Parathyroid adenoma (tissue), 2 donors: ENCODE results near the gene ZCCHC7.

ENCODE experiments used
- H2AFZ ChIP-seq: fragments of 300-600 bp; sonication (generic); one replicate; pipeline ENCODE4 v1.7.0; 2017; ENCODE audit warnings: antibody characterized with exemption, mild to moderate bottlenecking
- H3K27ac ChIP-seq: fragments of 300-600 bp; sonication (generic); one replicate; pipeline ENCODE4 v1.7.0; 2017
- H3K27me3 ChIP-seq: fragments of 300-600 bp; sonication (generic); one replicate; pipeline ENCODE4 v1.7.0; 2017; ENCODE audit warnings: low read length; ENCODE audit not compliant: control insufficient read depth, insufficient read depth
- H3K36me3 ChIP-seq: fragments of 300-600 bp; sonication (generic); one replicate; pipeline ENCODE4 v1.7.0; 2017; ENCODE audit warnings: low read length; ENCODE audit not compliant: control insufficient read depth, insufficient read depth
- H3K4me1 ChIP-seq: fragments of 300-600 bp; sonication (generic); one replicate; pipeline ENCODE4 v1.7.0; 2017; ENCODE audit warnings: control low read depth
- H3K4me2 ChIP-seq: fragments of 300-600 bp; sonication (generic); one replicate; pipeline ENCODE4 v1.7.0; 2017; ENCODE audit warnings: low read length
- H3K4me3 ChIP-seq: fragments of 300-600 bp; sonication (generic); one replicate; pipeline ENCODE4 v1.7.0; 2017; ENCODE audit warnings: low read depth, low read length
- H3K79me2 ChIP-seq: fragments of 300-600 bp; sonication (generic); one replicate; pipeline ENCODE4 v1.7.0; 2017; ENCODE audit warnings: control low read depth
- H3K9ac ChIP-seq: fragments of 300-600 bp; sonication (generic); one replicate; pipeline ENCODE4 v1.7.0; 2017; ENCODE audit warnings: mild to moderate bottlenecking
- H3K9me3 ChIP-seq: fragments of 300-600 bp; sonication (generic); one replicate; pipeline ENCODE4 v1.7.0; 2017; ENCODE audit warnings: low read length; ENCODE audit not compliant: control insufficient read depth
- CTCF ChIP-seq: fragments of 300-600 bp; sonication (generic); IDR thresholded peaks from one replicate; pipeline ENCODE4 v1.7.0; 2017; ENCODE audit warnings: antibody characterized with exemption, mild to moderate bottlenecking
- donor health status: primary hyperparathyroidism.

The ZCCHC7 gene

GRCh38 chr9:37309136-37309535 is 188.8 kb downstream of the ZCCHC7 start:
- no peak overlapping the region for H3K27ac ChIP-seq
- H3K36me3 ChIP-seq = no peaks in the 10 kb centered on the region
- H3K4me1 ChIP-seq = no peaks in the 10 kb centered on the region

GRCh38 chr9:37311938-37312708 is 191.7 kb downstream of the ZCCHC7 start:
- Histone ChIP-seq H3K79me2 (no peaks in the 10 kb centered on the region), H2AFZ (no peak overlapping the region), H3K4me1 (no peaks in the 10 kb centered on the region), H3K36me3 (no peaks in the 10 kb centered on the region), H3K27ac (no peak overlapping the region), H3K4me3 (no peak overlapping the region), H3K27me3 (no peaks in the 10 kb centered on the region), H3K9me3 (no peaks in the 10 kb centered on the region), H3K9ac (no peak overlapping the region), H3K4me2 (no peak overlapping the region)
- TF ChIP-seq CTCF = no peak

More at GRCh38 chr9:37309136-37309535, 188.8 kb downstream of the ZCCHC7 start:
- H3K9ac ChIP-seq = no peak overlapping the region
- no peak overlapping the region for H3K4me3 ChIP-seq
- no peaks in the 10 kb centered on the region for H3K27me3 ChIP-seq
- no peaks in the 10 kb centered on the region for H3K9me3 ChIP-seq
- no peak overlapping the region for H3K4me2 ChIP-seq
- no peaks in the 10 kb centered on the region for H3K79me2 ChIP-seq
- H2AFZ ChIP-seq = no peak overlapping the region
- no peak for TF ChIP-seq CTCF

- Histone ChIP-seq H3K9ac (no peak overlapping the region), H3K79me2 (no peaks in the 10 kb centered on the region), H3K27ac (no peak overlapping the region), H3K9me3 (no peaks in the 10 kb centered on the region), H3K27me3 (no peaks in the 10 kb centered on the region), H3K36me3 (no peaks in the 10 kb centered on the region), H3K4me2 (no peak overlapping the region), H2AFZ (no peak overlapping the region), H3K4me1 (no peaks in the 10 kb centered on the region), H3K4me3 (no peak overlapping the region)
- no peak for TF ChIP-seq CTCF
Observed at GRCh38 chr9:37324261-37324683, 203.9 kb downstream of the ZCCHC7 start.

GRCh38 chr9:37324691-37325490 is 204.5 kb downstream of the ZCCHC7 start:
- no peak overlapping the region for H3K4me3 ChIP-seq
- H3K9me3 ChIP-seq = no peaks in the 10 kb centered on the region
- H3K27me3 ChIP-seq = no peaks in the 10 kb centered on the region
- H3K4me1 ChIP-seq = no peaks in the 10 kb centered on the region
- H3K79me2 ChIP-seq = no peaks in the 10 kb centered on the region
- H3K4me2 ChIP-seq = no peak overlapping the region
- no peak overlapping the region for H2AFZ ChIP-seq
- no peak overlapping the region for H3K27ac ChIP-seq
- H3K36me3 ChIP-seq = no peaks in the 10 kb centered on the region
- no peak for TF ChIP-seq CTCF
- no peak overlapping the region for H3K9ac ChIP-seq
